GM21367 (cell line): ENCODE measurements around the gene SCD5.
"Not testable (repeated sequence)": the region's sequence is repeated elsewhere in the genome, so short reads cannot be mapped to it uniquely, and the experiment has no call there.

Experiments
- ATAC-seq: cut with Tn5 transposase; IDR thresholded peaks from one replicate; pipeline ENCODE4 v1.9.1; 2021; ENCODE audit not compliant: unreplicated experiment

SCD5 gene

GRCh38 chr4:82798168-82799005 is at the start of gene SCD5:
SCD5 (minus strand) TSS chr4:82798796; CDS start chr4:82798537, 259 bp downstream.
- peak; percentile 78 for ATAC-seq

GRCh38 chr4:82842593-82842992 is 44.0 kb upstream of the SCD5 start:
- no peak for ATAC-seq

- ATAC-seq: no peak
Observed at GRCh38 chr4:82839624-82840023, 41.0 kb upstream of the SCD5 start.

- no peak for ATAC-seq
Observed at GRCh38 chr4:82833696-82834313, 35.2 kb upstream of the SCD5 start.

- not testable (repeated sequence) for ATAC-seq
Observed at GRCh38 chr4:82833060-82833459, 34.5 kb upstream of the SCD5 start.

- no peak for ATAC-seq
Observed at GRCh38 chr4:82825425-82825824, 26.8 kb upstream of the SCD5 start.

GRCh38 chr4:82823062-82823461 is 24.5 kb upstream of the SCD5 start:
- no peak for ATAC-seq

GRCh38 chr4:82820689-82821088 is 22.1 kb upstream of the SCD5 start:
- no peak for ATAC-seq

GRCh38 chr4:82818664-82819662 is 20.4 kb upstream of the SCD5 start:
- no peak for ATAC-seq

- not testable (repeated sequence) for ATAC-seq
Observed at GRCh38 chr4:82816874-82817273, 18.3 kb upstream of the SCD5 start.

- ATAC-seq: no peak
Observed at GRCh38 chr4:82814034-82814433, 15.4 kb upstream of the SCD5 start.

GRCh38 chr4:82811838-82812341 is 13.3 kb upstream of the SCD5 start:
- ATAC-seq: no peak

GRCh38 chr4:82811392-82811791 is 12.8 kb upstream of the SCD5 start:
- no peak for ATAC-seq

GRCh38 chr4:82810176-82810575 is 11.6 kb upstream of the SCD5 start:
- ATAC-seq: no peak

GRCh38 chr4:82809619-82810018 is 11.0 kb upstream of the SCD5 start:
- no peak for ATAC-seq

GRCh38 chr4:82803746-82804145 is 5.2 kb upstream of the SCD5 start:
- no peak for ATAC-seq

- no peak for ATAC-seq
Observed at GRCh38 chr4:82802911-82803310, 4.3 kb upstream of the SCD5 start.

- ATAC-seq: no peak
Observed at GRCh38 chr4:82801910-82802521, 3.4 kb upstream of the SCD5 start.

GRCh38 chr4:82799006-82799881 is 648 bp upstream of the SCD5 start:
- ATAC-seq: peak; percentile 41
